ENCODE data around the gene MTMR2. TPM values are rescaled to one million over a fixed set of nuclear protein-coding genes. Genes with fewer than 3 reads are reported as not detected.

The MTMR2 gene
- total RNA-seq, 1 experiment from 2014 or later: 43.3 TPM

GRCh38 chr11:95918056-95918455 lies 5.9 kb downstream of the MTMR2 start:
- no peak for DNase-seq (ENCODE audit: low read depth)

- DNase-seq (ENCODE audit: low read depth): peak; percentile 9
Measured at GRCh38 chr11:95917193-95918036, 6.5 kb downstream of the MTMR2 start.

DNA sequence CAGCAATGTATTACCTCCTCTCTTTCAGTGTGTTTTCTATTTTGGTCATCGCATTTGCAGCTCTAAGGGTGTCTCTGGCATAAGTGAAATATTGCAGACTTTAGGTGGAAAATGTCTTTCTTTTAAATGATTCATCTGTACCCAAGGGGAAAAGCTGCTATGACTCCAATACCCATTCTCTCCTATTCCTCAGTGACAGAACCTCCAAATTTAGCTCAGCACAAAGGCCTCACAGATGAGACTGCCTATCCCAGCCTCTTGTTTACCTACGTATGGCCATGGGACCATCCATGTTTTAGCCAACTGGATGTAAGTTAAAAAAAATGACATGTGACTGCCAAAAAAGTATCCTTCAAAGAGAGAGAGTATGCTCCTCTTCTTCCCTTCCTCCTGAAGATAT lies 7.9 kb downstream of the MTMR2 start:
- DNase-seq (ENCODE audit: low read depth): no peak

GRCh38 chr11:95915051-95915450 lies 8.9 kb downstream of the MTMR2 start:
- no peak for DNase-seq (ENCODE audit: low read depth)

- DNase-seq (ENCODE audit: low read depth): peak; percentile 10
Measured at GRCh38 chr11:95913830-95914615, 9.9 kb downstream of the MTMR2 start.

DNA sequence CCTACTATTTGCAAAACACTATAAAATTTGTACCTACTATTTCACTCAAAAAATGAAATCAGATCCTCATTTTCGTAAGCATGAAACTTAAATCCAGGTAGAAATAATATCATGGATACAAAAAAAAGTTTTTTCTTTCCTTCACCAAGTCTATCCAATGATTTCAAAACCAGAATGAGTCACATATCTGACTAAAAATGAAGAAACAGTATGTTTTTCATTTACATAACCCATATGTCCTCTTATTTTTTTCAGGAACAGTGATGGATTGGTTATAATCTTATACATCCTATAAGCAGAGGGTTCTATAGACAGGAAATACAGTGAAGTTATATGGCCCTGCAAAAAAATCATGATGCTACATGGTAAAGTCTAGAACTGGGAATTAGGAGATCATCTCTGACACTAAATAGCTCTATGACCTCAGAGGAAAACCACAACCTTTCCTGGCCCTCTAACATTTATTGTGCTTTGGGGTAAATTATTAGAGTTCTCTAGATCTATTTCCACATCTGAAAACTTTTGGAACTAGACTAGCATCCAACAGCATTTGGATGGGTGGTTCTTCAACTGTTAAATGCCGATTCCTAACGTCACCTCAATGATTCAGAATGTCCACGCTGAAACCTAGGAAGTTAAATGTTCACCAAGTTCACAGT lies 10.9 kb downstream of the MTMR2 start:
- DNase-seq (ENCODE audit: low read depth): peak; percentile 69

DNA sequence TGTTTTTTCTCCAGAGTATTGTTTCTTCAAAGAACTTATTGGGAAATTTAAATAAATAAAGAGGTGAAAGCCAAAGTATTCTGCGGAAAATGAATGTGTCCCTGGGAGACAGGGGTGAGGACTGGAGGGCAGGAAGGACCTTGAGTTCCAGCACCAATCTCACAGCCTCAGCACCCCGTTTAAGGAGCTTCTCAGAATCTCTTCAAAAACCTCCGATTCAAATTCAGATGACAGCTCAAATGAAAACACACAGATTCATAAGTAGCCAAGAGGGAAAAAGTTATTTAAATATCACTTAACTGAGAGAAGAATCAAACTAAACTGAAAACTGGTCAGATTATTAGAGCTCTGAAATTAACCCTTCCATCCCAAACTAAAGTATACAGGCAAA lies 12.5 kb downstream of the MTMR2 start:
- no peak for DNase-seq (ENCODE audit: low read depth)

DNA sequence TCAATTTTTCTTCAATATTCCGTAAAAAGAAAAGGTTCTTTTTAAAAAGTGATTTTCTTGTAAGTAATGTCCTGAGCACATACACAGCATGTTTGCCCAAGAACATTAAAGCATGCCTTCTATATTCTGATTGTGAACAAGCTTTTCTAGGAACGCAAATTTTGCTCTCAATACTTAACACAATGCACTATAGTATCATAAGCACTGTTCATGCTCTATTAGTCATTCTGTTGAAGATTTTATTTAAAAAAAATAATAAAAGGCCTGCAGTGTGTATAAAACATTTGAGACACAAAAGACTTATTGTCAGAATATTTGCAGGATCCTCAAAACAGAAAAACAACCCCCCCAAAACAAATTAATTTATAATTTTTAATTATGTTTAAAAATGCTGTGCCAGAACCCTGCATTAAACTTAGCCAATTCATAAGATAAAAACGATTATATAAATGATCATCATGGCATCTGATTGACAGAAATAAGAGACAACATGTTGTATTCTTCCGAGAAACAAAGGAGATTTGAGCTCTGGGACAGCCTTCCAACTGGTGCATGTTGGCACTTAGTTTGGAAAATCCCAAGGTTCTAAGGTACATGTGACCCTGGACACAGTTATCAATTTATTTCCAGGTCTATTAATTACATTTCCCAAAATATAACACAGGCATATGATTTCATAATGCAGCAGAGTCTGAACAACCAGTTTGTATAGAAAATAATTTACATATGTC lies 13.1 kb downstream of the MTMR2 start:
- DNase-seq (ENCODE audit: low read depth): no peak

GRCh38 chr11:95908826-95909225 lies 15.1 kb downstream of the MTMR2 start:
- no peak for DNase-seq (ENCODE audit: low read depth)

DNA sequence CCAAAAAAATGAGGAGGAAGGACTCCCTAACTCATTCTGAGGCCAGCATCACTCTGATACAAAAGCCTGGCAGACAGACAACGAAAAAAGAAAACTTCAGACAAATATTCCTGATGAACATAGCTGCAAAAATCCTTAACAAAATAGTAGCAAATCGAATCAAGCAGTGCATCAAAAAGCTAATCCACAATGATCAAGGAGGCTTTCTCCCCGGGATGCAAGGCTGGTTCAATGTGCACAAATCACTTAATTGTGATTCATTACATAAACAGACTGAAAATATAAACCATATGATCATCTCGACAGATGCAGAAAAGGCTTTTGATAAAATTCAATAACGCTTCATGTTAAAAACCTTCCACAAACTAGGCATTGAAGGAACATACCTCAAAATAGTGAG lies 16.4 kb downstream of the MTMR2 start:
- no peak for DNase-seq (ENCODE audit: low read depth)

- no peak for DNase-seq (ENCODE audit: low read depth)
Measured at GRCh38 chr11:95904009-95904650, 19.8 kb downstream of the MTMR2 start.

GRCh38 chr11:95898782-95899181 lies 25.1 kb downstream of the MTMR2 start:
- DNase-seq (ENCODE audit: low read depth): no peak

DNA sequence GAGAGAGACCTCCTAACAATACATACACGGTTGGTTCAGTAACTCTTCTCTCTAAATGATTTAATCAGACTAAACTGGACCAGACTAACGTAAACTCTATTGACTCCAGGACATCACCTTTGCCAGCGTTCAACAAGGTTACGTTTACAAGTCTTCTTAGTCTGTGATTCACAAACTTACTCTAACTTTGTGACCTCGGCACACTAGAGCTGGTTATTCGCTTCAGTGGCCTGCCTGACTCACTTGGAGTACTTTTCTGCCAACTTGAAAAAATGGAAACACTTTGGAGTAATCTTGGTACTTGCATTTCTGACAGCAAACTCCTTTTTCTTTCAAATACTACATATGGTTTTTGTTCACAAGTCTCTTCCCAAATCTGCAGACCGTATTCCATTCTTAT lies 26.2 kb downstream of the MTMR2 start:
- DNase-seq (ENCODE audit: low read depth): peak; percentile 74

GRCh38 chr11:95895815-95896214 lies 28.1 kb downstream of the MTMR2 start:
- DNase-seq (ENCODE audit: low read depth): no peak

DNA sequence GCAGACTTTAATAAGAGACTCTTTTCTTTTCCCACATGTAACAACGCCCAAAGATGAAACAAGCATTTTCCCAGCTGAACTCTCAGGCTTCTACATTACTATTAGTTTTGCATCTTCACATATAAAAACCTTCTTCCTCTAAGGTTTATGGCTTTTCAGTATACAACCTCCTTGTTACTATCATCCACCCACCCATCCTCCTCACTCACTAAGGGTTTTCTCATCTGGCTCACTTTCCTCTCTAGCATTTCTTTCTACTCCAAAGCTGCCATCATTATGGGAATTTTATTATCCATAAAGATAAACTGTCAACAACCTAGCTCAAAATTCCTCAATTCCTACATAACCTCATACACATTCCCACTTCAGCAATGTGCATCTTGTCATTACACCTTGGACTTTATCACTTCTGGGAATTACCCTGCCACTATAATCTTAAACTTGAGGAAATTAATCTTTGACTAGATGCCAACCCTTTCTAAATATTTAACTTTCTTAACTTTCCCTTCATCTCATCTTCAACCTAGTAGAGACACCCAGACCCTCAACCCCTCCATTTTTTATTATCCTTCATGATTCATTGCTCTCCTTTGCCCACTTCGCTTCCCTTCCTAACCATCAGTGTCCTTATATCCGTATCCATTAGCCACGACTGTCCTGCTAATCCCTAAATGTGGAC lies 30.9 kb downstream of the MTMR2 start:
- DNase-seq (ENCODE audit: low read depth): no peak

DNA sequence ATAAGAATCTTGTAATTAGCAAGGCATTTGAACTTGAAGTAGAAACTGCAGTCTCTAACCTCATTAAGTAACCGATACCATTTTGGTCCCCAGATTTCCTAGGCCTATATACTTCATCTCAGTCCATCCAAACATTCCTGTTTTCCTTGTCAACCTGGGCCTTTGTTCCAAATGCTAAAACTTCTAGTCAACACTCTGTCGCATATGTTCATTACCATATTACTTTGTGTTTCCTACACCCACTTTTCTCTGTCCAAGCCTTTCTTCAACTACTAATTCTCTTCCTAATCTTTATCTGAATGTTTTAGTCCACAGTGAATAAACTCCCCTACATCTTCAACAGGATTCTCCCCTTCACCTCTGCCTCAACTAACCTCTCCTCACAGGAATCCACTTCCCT lies 31.4 kb downstream of the MTMR2 start:
- DNase-seq (ENCODE audit: low read depth): no peak

GRCh38 chr11:95891423-95892170 lies 32.3 kb downstream of the MTMR2 start:
- DNase-seq (ENCODE audit: low read depth): peak; percentile 25

- DNase-seq (ENCODE audit: low read depth): no peak
Measured at GRCh38 chr11:95888852-95889251, 35.1 kb downstream of the MTMR2 start.

DNA sequence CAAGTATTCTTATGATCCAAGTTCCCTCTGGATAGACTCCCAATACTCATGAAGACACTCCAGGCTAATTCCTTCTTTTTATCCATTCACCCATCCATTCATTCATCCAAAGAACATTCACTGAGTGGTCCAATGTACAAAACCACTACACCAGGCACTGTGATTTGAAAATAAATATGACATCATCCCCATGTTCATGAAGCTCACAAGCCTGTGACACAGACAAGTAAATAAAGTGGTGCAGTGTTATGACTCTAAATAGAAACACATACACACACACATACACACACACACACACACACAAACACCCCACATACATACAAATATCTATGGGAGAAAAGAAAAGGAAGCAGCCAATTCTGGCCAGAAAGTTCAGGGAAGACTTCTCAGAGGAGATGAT lies 35.5 kb downstream of the MTMR2 start:
- no peak for DNase-seq (ENCODE audit: low read depth)

DNA sequence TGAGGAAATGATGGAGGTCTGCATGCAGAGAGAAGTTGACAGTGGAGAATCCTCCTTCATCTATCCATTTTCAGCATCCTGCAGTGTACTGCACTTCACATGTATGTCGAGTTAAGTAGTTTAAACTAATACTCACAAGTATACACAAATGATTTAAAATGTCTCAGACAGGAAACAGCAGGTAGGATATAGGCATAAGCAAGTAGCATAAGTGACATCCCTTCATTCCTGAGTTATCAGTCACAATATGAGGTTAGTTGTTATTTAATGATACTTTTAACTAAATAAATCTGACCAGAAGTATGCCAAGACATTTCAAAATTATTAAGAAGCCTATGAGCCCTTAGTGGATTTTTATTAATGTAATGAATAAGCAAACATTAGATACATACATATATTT lies 37.4 kb downstream of the MTMR2 start:
- no peak for DNase-seq (ENCODE audit: low read depth)
